H1 (cell line): ENCODE results near the gene CTDNEP1. TPM values are rescaled to one million over a fixed set of nuclear protein-coding genes. Genes with fewer than 3 reads are reported as not detected.

Source experiments
- CTCF ChIA-PET: fragments of 300-600 bp; sonication (Branson Sonifier 250); formaldehyde crosslinking; loops from one replicate; lab custom pipeline; 2021; ENCODE audit not compliant: partially characterized antibody; lab: Charles Lee
- POLR2A ChIA-PET: fragments of 300-600 bp; sonication (Branson Sonifier 250); formaldehyde crosslinking; loops from one replicate; lab custom pipeline; 2021; ENCODE audit warnings: inconsistent platforms; ENCODE audit not compliant: partially characterized antibody; lab: Charles Lee
- DNase-seq, 2 experiments: peaks; one replicate each; pipeline versions ENCODE4 v3.0.0 to v3.0.0-alpha.2; 2010 to 2022; ENCODE audit warnings: low spot score in 2 of 2, low read depth in 1 of 2, mixed read lengths in 1 of 2
- FAIRE-seq: peaks from 2 replicates; lab custom pipeline; 2011; peaks lifted over from hg19 to GRCh38; lab: Jason Lieb, UNC
- H2AFZ ChIP-seq: 2 replicates; pipeline ENCODE4 v1.8.1; 2012; ENCODE audit warnings: low read length, inconsistent platforms
- H2AK5ac ChIP-seq: 2 replicates; pipeline ENCODE4 v1.6.1; 2013; ENCODE audit warnings: low read depth, low read length
- H2BK120ac ChIP-seq: replicated peaks from 2 replicates; pipeline ENCODE3; 2013; ENCODE audit warnings: low read depth, low read length, inconsistent platforms
- H2BK12ac ChIP-seq: 2 replicates; pipeline ENCODE4 v1.6.1; 2013; ENCODE audit warnings: low read depth, low read length
- H2BK15ac ChIP-seq: 2 replicates; pipeline ENCODE4 v1.6.1; 2013; ENCODE audit warnings: low read length
- H2BK20ac ChIP-seq: 2 replicates; pipeline ENCODE4 v1.6.1; 2013; ENCODE audit warnings: low read length
- H2BK5ac ChIP-seq: 2 replicates; pipeline ENCODE4 v1.6.1; 2013; ENCODE audit warnings: low read depth, low read length
- H3K14ac ChIP-seq: 2 replicates; pipeline ENCODE4 v1.6.1; 2013; ENCODE audit warnings: inconsistent platforms; ENCODE audit not compliant: insufficient read length
- H3K18ac ChIP-seq: 2 replicates; pipeline ENCODE4 v1.6.1; 2013; ENCODE audit warnings: low read length; ENCODE audit errors: extremely low read depth
- H3K23ac ChIP-seq: 2 replicates; pipeline ENCODE4 v1.6.1; 2013; ENCODE audit warnings: inconsistent platforms; ENCODE audit not compliant: insufficient read length
- H3K23me2 ChIP-seq: 2 replicates; pipeline ENCODE4 v1.6.1; 2013; ENCODE audit warnings: low read depth, low read length
- H3K27ac ChIP-seq: 2 replicates; pipeline ENCODE4 v1.6.1; 2011; ENCODE audit warnings: low read depth, low read length, inconsistent platforms
- H3K27me3 ChIP-seq, 4 experiments: replicated peaks in 1 of 4; 1 replicate in 1 of 4; 2 replicates in 3 of 4; pipeline versions ENCODE4 v1.6.1 to v1.8.1; 2011 to 2013; ENCODE audit warnings: low read length in 3 of 4, mild to moderate bottlenecking in 3 of 4, inconsistent platforms in 2 of 4, mixed read lengths in 2 of 4, moderate library complexity in 1 of 4; ENCODE audit not compliant: control insufficient read depth in 3 of 4, insufficient read depth in 3 of 4; ENCODE audit errors: extremely low read depth in 1 of 4
- H3K36me3 ChIP-seq, 4 experiments: 2 replicates each; pipeline versions ENCODE4 v1.6.1 to v1.8.1; 2011 to 2013; ENCODE audit warnings: mild to moderate bottlenecking in 4 of 4, low read length in 3 of 4, moderate library complexity in 2 of 4, control low read depth in 1 of 4, inconsistent platforms in 1 of 4; ENCODE audit not compliant: insufficient read depth in 4 of 4, control insufficient read depth in 2 of 4
- H3K4ac ChIP-seq: replicated peaks from 2 replicates; pipeline ENCODE3; 2013; ENCODE audit warnings: low read length, low read depth, mixed read lengths, inconsistent platforms; ENCODE audit not compliant: insufficient read length
- H3K4me1 ChIP-seq, 4 experiments: replicated peaks in 1 of 4; 1 replicate in 1 of 4; 2 replicates in 3 of 4; pipeline versions ENCODE4 v1.6.1 to v1.8.1; 2011 to 2013; ENCODE audit warnings: low read length in 3 of 4, inconsistent platforms in 2 of 4, mixed read lengths in 1 of 4; ENCODE audit not compliant: insufficient read depth in 4 of 4, control insufficient read depth in 3 of 4
- H3K4me2 ChIP-seq, 2 experiments: 2 replicates each; pipeline versions ENCODE4 v1.6.1 to v1.8.1; 2011 to 2013; ENCODE audit warnings: low read depth in 2 of 2, low read length in 2 of 2, control low read depth in 1 of 2, inconsistent platforms in 1 of 2, mild to moderate bottlenecking in 1 of 2; ENCODE audit not compliant: insufficient read depth in 1 of 2
- H3K4me3 ChIP-seq, 4 experiments: fragments of 200-600, 300-600 bp in 1 of 4; sonication (generic), shearing (Covaris generic), sonication (Bioruptor Twin) in 1 of 4; 2 replicates each; pipeline versions ENCODE4 v1.5.1 to v1.8.1; 2011 to 2016; ENCODE audit warnings: low read length in 4 of 4, low read depth in 3 of 4, control low read depth in 2 of 4, inconsistent platforms in 2 of 4, mild to moderate bottlenecking in 2 of 4, mixed read lengths in 1 of 4, moderate library complexity in 1 of 4; ENCODE audit not compliant: insufficient read depth in 2 of 4; ENCODE audit errors: extremely low read depth in 1 of 4
- H3K56ac ChIP-seq: replicated peaks from 2 replicates; pipeline ENCODE3; 2013; ENCODE audit warnings: low read depth, mild to moderate bottlenecking, mixed read lengths, low read length, inconsistent platforms; ENCODE audit not compliant: insufficient read length
- H3K79me1 ChIP-seq: 2 replicates; pipeline ENCODE4 v1.6.1; 2013; ENCODE audit warnings: low read depth, low read length, control low read depth
- H3K79me2 ChIP-seq, 2 experiments: 2 replicates each; pipeline versions ENCODE4 v1.6.1 to v1.8.1; 2012 to 2013; ENCODE audit warnings: low read length in 2 of 2, mild to moderate bottlenecking in 2 of 2, inconsistent platforms in 1 of 2; ENCODE audit not compliant: insufficient read depth in 2 of 2, control insufficient read depth in 1 of 2
- H3K9ac ChIP-seq, 4 experiments: replicated peaks in 1 of 4; 1 replicate in 1 of 4; 2 replicates in 3 of 4; pipeline versions ENCODE4 v1.6.1 to v1.8.1; 2011 to 2013; ENCODE audit warnings: low read depth in 3 of 4, low read length in 3 of 4, control low read depth in 2 of 4, mild to moderate bottlenecking in 2 of 4, moderate library complexity in 2 of 4, inconsistent platforms in 1 of 4; ENCODE audit errors: extremely low read depth in 1 of 4
- H3K9me3 ChIP-seq, 2 experiments: 2 replicates each; pipeline versions ENCODE4 v1.6.1 to v1.8.1; 2012 to 2013; ENCODE audit warnings: mild to moderate bottlenecking in 2 of 2, moderate library complexity in 2 of 2, control low read depth in 1 of 2, inconsistent platforms in 1 of 2, low read depth in 1 of 2, low read length in 1 of 2, mixed read lengths in 1 of 2; ENCODE audit not compliant: insufficient read depth in 2 of 2
- H4K20me1 ChIP-seq, 2 experiments: replicated peaks in 1 of 2; 2 replicates each; pipeline versions ENCODE3 to v1.8.1; 2011 to 2013; ENCODE audit warnings: inconsistent platforms in 2 of 2, low read length in 2 of 2, mild to moderate bottlenecking in 1 of 2; ENCODE audit not compliant: insufficient read depth in 2 of 2, control insufficient read depth in 1 of 2
- H4K5ac ChIP-seq: 2 replicates; pipeline ENCODE4 v1.6.1; 2013; ENCODE audit warnings: low read length, low read depth, mixed read lengths, inconsistent platforms; ENCODE audit not compliant: insufficient read length
- H4K8ac ChIP-seq: 2 replicates; pipeline ENCODE4 v1.8.0; 2013; ENCODE audit warnings: mild to moderate bottlenecking, moderate library complexity, low read length, inconsistent platforms; ENCODE audit not compliant: insufficient read depth; ENCODE audit errors: extremely low read depth
- H4K91ac ChIP-seq: replicated peaks from 2 replicates; pipeline ENCODE3; 2013; ENCODE audit warnings: low read length, mixed read lengths, inconsistent platforms; ENCODE audit not compliant: insufficient read length
- CREB1 ChIP-seq: IDR thresholded peaks from 2 replicates; pipeline ENCODE4 v1.6.1; 2012; ENCODE audit warnings: inconsistent platforms
- EGR1 ChIP-seq: IDR thresholded peaks from 2 replicates; pipeline ENCODE4 v1.6.1; 2011; ENCODE audit warnings: low read depth, low read length, borderline replicate concordance
- HDAC2 ChIP-seq, 2 experiments: fragments of 300-600 bp in 1 of 2; sonication (generic) in 1 of 2; IDR thresholded peaks; 2 replicates each; pipeline ENCODE4 v1.6.1; 2011 to 2012; ENCODE audit warnings: low read depth in 2 of 2, low read length in 2 of 2, mild to moderate bottlenecking in 2 of 2, moderate library complexity in 2 of 2, borderline replicate concordance in 1 of 2, inconsistent platforms in 1 of 2
- JUN ChIP-seq: IDR thresholded peaks from 2 replicates; pipeline ENCODE4 v1.6.1; 2011; ENCODE audit warnings: low read depth, mild to moderate bottlenecking, improper control_type of control experiment, low read length
- JUND ChIP-seq: IDR thresholded peaks from 2 replicates; pipeline ENCODE4 v1.6.1; 2011; ENCODE audit warnings: mild to moderate bottlenecking, improper control_type of control experiment, low read length
- KDM4A ChIP-seq: IDR thresholded peaks from one replicate; pipeline ENCODE4 v1.7.1; 2012; ENCODE audit warnings: low read depth, mild to moderate bottlenecking, moderate library complexity, low read length, inconsistent platforms; ENCODE audit not compliant: severe bottlenecking
- RBBP5 ChIP-seq: IDR thresholded peaks from 2 replicates; pipeline ENCODE4 v1.7.1; 2012; ENCODE audit warnings: low read depth, mild to moderate bottlenecking, inconsistent platforms, low read length, moderate library complexity, borderline replicate concordance
- RFX5 ChIP-seq: IDR thresholded peaks from 2 replicates; pipeline ENCODE4 v1.6.1; 2011; ENCODE audit warnings: low read depth, low read length, improper control_type of control experiment, borderline replicate concordance
- RXRA ChIP-seq: IDR thresholded peaks from 2 replicates; pipeline ENCODE4 v1.6.1; 2011; ENCODE audit warnings: low read depth, mild to moderate bottlenecking, low read length, moderate library complexity; ENCODE audit not compliant: insufficient read depth
- SIRT6 ChIP-seq: IDR thresholded peaks from one replicate; pipeline ENCODE4 v1.7.1; 2012; ENCODE audit warnings: low read length, inconsistent platforms
- SIX5 ChIP-seq: IDR thresholded peaks from 2 replicates; pipeline ENCODE4 v1.6.1; 2011; ENCODE audit warnings: mild to moderate bottlenecking, low read depth, low read length
- SP2 ChIP-seq: IDR thresholded peaks from 2 replicates; pipeline ENCODE4 v1.6.1; 2012; ENCODE audit warnings: mild to moderate bottlenecking, low read length, inconsistent platforms
- TAF1 ChIP-seq: IDR thresholded peaks from 2 replicates; pipeline ENCODE4 v1.6.1; 2011; ENCODE audit warnings: mild to moderate bottlenecking, low read depth, low read length
- WGBS, 2 experiments: shearing (Covaris generic) in 1 of 2; methylation state at CpG; one replicate each; pipeline versions ENCODE4 v1.1.6 to v1.1.7; 2013 to 2015; ENCODE audit warnings: low lambda C conversion rate in 2 of 2, mixed read lengths in 2 of 2, inconsistent platforms in 1 of 2, low coverage in 1 of 2, missing lambda C conversion rate in 1 of 2; ENCODE audit not compliant: insufficient replicate concordance in 2 of 2, insufficient coverage in 1 of 2, insufficient read length in 1 of 2; ENCODE audit errors: extremely low coverage in 1 of 2, missing lambda C conversion rate in 1 of 2; 5-methylcytosine and 5-hydroxymethylcytosine counted together
- polyA plus RNA-seq, 7 experiments: library from polyadenylated mRNA; depleted of rRNA in 3 of 7; stranded (reverse) in 5 of 7; unstranded in 2 of 7; fragments of >200 nt in 5 of 7; fragments of 200-250 nt in 2 of 7; gene quantifications; 1 replicate in 5 of 7; 2 replicates in 1 of 7; 4 replicates in 1 of 7; pipeline versions ENCODE4 v1.2.1 to v1.2.3, GENCODE V29; 2011 to 2013; ENCODE audit warnings: missing spikeins in 2 of 7, mixed read lengths in 2 of 7
- total RNA-seq: library from RNA; stranded (reverse); fragmentation: NEBNext Ultra II Directional; extraction: Animal tissue kit (Norgen Biotek cat#: 25700); gene quantifications from 2 replicates; pipeline ENCODE4 v1.2.1, GENCODE V29; 2021

The CTDNEP1 gene
- total and polyA plus RNA-seq, 2 of the 8 experiments (the other 6 are each of a cell fraction or from before 2014, with no cell fraction given), result 114 to 123 TPM

DNA sequence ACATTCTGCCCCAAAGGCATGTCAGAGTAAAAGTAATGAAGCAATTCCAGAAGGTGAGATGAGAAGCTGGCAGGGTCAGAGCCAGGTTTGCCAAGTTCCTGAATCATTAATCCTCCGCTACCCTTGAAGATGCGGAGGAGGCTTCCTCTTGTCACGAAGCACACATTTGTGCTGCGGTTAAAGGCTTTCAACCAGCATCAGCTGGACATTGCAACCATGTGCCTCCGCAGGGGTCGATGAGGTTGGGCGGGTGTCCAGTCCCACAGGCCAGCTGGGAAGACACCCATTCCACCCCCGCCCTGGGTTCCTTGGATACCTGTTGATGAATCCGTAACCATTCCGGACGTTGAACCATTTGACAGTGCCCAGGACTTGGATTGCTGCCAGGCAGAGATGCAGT, 41.6 kb upstream of the CTDNEP1 start:
- H2BK5ac ChIP-seq, result no peak overlapping the region
- ChIA-PET CTCF (interaction anchor here (1.0 to 5.7 kb wide), 3 partner anchors 11 to 15 kb away, joined by 3 to 46 read pairs (median 3); partner anchors contain the start of gene SLC2A4), POLR2A (interaction anchor here (0.7 to 6.7 kb wide), 12 partner anchors 8 to 72 kb away, joined by 3 to 94 read pairs (median 6); partner anchors contain the start of genes DVL2, GABARAP, GPS2 and PHF23)
- peak overlapping the region in 1 of 4 experiments; percentile 65; a peak in 4 of 8 replicates for H3K4me3 ChIP-seq
- no peak for DNase-seq
- H3K27me3 ChIP-seq, result peaks cover 3 to 11% (median 9%) of the 10 kb centered on the region in 4 experiments
- no peak overlapping the region for H2AFZ ChIP-seq
- no peak overlapping the region for H3K9ac ChIP-seq
- H2BK20ac ChIP-seq, result no peak overlapping the region
- no peak overlapping the region for H4K5ac ChIP-seq
- no peak overlapping the region for H2BK120ac ChIP-seq
- H3K4me1 ChIP-seq, result peaks cover 0 to 14% (median 9%) of the 10 kb centered on the region in 4 experiments; a peak in 6 of 7 replicates
- no peak overlapping the region for H3K14ac ChIP-seq
- H3K27ac ChIP-seq, result no peak overlapping the region
- H4K8ac ChIP-seq, result no peak overlapping the region
- no peaks in the 10 kb centered on the region; a peak in 1 of 4 replicates for H3K9me3 ChIP-seq
- peaks cover 0 to 9% of the 10 kb centered on the region in 2 experiments for H4K20me1 ChIP-seq
- peaks cover 2% of the 10 kb centered on the region; the same call in 1 of the 2 replicates for H3K79me1 ChIP-seq
- 93% methylated on average over 11 of the region's 11 CpGs; no CpG with 5 or more reads in 1 of the 2 experiments for WGBS, 2 experiments
- FAIRE-seq, result no peak
- H3K79me2 ChIP-seq, result no peaks in the 10 kb centered on the region
- no peak overlapping the region for H3K56ac ChIP-seq
- no peak overlapping the region for H2BK12ac ChIP-seq
- H3K4me2 ChIP-seq, result peak overlapping the region; percentile 65 to 82; a peak in 2 of 4 replicates
- no peak overlapping the region for H3K4ac ChIP-seq
- H2AK5ac ChIP-seq, result no peak overlapping the region
- H3K36me3 ChIP-seq, result no peaks in the 10 kb centered on the region
- H3K23me2 ChIP-seq, result peaks cover 2% of the 10 kb centered on the region; the same call in 1 of the 2 replicates
- no peak overlapping the region for H3K23ac ChIP-seq
- no peak overlapping the region for H4K91ac ChIP-seq
- H2BK15ac ChIP-seq, result no peak overlapping the region
- H3K18ac ChIP-seq, result no peak overlapping the region
- no peak for TF ChIP-seq SIRT6
- TF ChIP-seq TAF1, result no peak
- no peak for TF ChIP-seq RXRA
- no peak for TF ChIP-seq SIX5
- TF ChIP-seq KDM4A, result no peak
- no peak for TF ChIP-seq SP2
- TF ChIP-seq JUND, result no peak
- TF ChIP-seq RFX5, result no peak
- TF ChIP-seq JUN, result no peak
- no peak for TF ChIP-seq CREB1
- TF ChIP-seq HDAC2 (IDR thresholded peaks at IDR 0.05; ENCODE audit: borderline replicate concordance in 1 of 2, low read depth in 2 of 2, low read length in 2 of 2), result no peak
- TF ChIP-seq EGR1, result no peak
- TF ChIP-seq RBBP5, result no peak
